Stimulated activated CD4-positive, alpha-beta T cell treated with anti-CD3 and anti-CD28 coated beads, TNF-alpha, amount 100 ng/mL, for 48 hours (primary cell): Measurements from ENCODE around the gene FAM83F.
"Not testable (repeated sequence)": the region's sequence is repeated elsewhere in the genome, so short reads cannot be mapped to it uniquely, and the experiment has no call there.

ENCODE experiments used
- DNase-seq, 3 donors: peaks; one replicate each; pipeline ENCODE4 v3.0.0-alpha.2; 2020; ENCODE audit warnings: low read depth in 3 of 3

Gene FAM83F

GRCh38 chr22:40014667-40015248 lies 20.0 kb downstream of the FAM83F start:
- DNase-seq = no peak

- DNase-seq = no peak
Observed at GRCh38 chr22:40015358-40015976, 20.7 kb downstream of the FAM83F start.

GRCh38 chr22:40018051-40018450 lies 23.3 kb downstream of the FAM83F start:
- DNase-seq = no peak

DNA sequence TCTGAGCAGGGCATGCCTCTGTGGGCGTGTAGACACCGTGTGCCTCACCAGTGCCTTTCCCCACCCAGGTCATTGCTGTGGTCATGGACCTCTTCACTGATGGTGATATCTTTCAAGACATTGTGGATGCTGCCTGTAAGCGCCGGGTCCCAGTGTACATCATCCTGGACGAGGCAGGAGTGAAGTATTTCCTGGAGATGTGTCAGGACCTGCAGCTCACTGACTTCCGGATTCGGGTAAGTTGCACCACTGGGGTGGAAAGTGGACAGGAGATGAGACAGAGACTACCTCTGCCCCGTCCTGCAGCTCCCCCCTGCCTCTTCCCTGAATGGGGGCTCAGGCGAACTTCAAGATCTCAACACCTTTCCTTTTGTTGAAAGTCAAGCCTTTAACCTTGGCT lies 24.3 kb downstream of the FAM83F start:
- no peak for DNase-seq

- DNase-seq = no peak
Observed at GRCh38 chr22:40020956-40021355, 26.2 kb downstream of the FAM83F start.

DNA sequence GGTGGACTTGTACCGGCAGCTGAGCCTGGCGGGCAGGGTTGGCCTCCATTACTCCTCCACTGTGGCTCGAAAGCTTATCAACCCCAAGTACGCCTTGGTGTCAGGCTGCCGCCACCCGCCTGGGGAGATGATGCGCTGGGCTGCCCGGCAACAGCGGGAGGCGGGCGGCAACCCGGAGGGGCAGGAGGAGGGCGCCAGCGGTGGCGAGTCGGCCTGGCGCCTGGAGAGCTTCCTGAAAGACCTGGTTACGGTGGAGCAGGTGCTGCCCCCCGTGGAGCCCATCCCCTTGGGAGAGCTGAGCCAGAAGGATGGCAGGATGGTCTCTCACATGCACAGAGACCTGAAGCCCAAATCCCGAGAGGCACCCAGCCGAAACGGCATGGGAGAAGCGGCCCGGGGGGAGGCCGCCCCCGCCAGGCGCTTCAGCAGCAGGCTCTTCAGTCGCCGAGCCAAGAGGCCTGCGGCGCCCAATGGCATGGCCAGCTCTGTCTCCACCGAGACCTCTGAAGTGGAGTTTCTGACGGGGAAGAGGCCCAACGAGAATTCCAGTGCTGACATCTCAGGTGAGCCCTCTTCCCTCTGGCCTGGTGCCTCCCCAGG lies 26.7 kb downstream of the FAM83F start:
- no peak for DNase-seq

GRCh38 chr22:40022536-40023240 lies 27.9 kb downstream of the FAM83F start:
- no peak for DNase-seq

- DNase-seq = no peak
Observed at GRCh38 chr22:40023341-40023841, 28.6 kb downstream of the FAM83F start.

DNA sequence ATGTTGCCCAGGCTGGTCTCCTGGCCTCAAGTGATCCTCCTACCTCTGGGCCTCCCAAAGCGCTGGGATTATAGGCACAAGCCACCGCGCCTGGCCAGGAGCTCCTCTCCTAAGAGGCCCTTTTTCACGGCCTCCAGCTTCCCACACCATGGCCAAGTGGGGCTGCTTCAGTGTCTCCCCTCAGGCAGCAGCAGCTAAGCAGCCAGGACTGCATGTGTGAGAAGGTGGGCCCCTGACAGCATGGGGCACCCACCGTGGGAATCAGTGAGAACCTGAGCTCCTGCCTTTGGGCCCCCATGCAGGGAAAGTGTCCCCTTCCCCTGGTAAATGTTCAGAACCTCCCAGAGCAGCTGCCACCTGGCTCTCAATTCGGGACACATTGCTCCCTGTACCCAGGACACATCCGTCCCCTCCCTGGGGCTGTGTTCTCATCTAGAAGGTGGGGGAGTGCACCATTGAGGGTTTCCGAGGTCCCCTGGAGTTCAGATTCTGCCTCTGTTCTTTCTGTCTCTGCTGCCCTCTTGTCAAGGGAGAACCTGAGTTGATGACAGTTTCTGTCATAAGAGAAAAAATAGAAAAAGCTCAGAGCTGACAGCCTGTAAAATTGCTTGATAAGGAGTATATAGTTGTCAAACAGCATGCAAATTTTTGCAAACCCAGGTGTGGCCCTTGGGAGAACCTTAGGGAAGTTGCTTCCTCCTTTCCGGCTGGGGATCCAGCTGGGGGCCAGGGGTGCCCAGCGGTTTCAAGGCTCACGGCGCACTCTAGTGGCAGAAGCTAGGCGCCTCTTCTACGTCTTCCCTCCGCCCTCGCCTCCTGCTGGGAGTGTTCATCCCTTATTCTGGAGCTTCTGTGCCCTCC lies 29.7 kb downstream of the FAM83F start:
- DNase-seq = peak in 2 of 3 donors; percentile 38 to 55

GRCh38 chr22:40025062-40025379 lies 30.3 kb downstream of the FAM83F start:
- not testable (repeated sequence) for DNase-seq

DNA sequence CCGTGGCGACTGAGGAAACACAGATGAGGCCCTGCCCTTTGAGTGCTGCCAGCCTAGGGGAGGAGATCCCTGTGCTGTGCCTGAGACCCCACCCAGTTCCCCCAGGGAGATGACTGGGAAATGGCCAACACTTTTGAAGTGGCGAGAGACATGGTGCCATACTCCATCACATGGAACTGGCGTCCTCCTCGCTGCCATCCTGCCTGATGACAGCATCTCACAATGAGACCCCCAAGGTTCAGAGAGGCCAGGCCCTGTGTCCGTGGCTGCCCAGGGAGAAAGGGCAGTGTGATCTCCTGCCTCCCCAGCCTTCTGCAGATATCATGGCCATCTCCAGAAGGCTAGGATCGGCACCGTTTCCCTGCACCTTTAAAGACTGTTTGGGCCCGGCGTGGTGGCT lies 31.1 kb downstream of the FAM83F start:
- no peak for DNase-seq

- DNase-seq = no peak
Observed at GRCh38 chr22:40026641-40027040, 31.9 kb downstream of the FAM83F start.

DNA sequence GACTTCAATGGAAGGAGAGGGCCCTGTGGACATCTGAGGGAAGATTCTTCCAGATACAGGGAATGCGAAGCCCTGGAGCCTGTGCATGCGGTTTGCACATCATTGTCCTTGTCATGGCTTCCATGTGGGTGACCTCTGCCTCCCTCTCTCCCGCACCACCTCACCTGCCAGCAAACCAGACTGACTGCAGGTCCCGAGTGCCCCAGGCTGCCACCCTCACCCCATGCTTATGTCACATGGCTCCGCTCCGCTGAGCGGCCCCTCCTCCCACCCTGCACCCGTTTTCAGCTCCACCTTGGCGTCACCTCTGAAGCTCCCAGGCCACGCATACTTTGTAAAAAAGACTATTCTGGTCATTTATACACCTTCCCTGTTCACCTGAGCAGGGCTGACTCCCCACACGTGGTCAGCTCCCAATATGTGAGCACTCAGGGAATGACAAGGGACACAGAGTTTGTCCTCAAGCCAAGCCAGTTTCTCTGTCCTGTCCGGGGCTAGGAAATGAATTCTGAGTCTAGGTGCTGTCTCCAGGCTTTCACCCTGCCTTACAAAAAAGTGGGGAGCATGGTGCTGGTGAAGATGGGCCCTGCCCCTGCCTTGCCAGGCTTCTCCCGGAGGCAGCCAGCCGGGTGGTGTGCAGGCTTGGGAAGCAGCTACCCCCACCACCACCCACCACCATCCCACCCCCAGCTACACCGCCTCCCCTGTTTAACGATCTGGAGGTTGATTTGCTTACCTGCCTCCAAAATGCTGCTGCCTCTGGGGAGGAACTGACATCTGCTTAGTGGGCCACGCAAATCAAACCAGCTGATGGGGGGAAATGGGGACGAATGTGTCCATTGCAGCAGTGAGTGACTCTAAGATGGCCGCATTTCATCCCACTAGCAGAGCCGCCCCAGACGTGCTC lies 32.7 kb downstream of the FAM83F start:
- DNase-seq = no peak

- no peak for DNase-seq
Observed at GRCh38 chr22:40028098-40028425, 33.3 kb downstream of the FAM83F start.

DNA sequence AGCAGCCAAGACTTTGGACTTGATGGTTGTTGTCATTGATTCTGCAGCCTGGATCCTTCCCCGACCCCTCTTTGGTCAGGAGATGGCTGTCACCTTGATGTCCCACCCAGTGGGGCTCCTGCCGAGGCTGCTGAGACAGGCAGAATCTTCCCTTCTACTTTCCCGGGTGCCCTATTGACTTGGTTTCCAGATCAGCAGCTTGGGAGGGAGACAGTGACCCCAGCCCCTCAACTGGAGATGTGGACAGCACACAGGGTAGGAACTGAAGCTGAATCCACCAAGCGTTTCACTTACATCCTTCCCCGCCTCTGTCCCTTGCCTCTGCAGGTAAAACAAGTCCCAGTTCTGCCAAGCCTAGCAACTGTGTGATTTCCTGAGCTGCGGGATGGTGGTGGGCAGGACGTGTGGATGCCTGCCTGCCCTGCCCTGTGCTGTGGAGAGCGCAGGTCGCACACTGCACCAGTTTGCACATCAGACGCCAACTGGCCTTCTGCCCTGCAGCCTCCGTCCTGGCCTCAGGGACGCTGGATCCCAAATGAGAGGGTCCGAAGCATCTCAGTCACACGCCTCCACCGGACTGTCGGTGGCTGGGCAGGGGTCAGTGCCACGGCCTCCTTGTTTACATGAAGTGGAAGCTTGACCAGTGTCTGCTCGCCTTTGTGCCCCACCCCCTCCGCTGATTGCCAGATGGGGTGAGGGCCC lies 34.6 kb downstream of the FAM83F start:
- no peak for DNase-seq

DNA sequence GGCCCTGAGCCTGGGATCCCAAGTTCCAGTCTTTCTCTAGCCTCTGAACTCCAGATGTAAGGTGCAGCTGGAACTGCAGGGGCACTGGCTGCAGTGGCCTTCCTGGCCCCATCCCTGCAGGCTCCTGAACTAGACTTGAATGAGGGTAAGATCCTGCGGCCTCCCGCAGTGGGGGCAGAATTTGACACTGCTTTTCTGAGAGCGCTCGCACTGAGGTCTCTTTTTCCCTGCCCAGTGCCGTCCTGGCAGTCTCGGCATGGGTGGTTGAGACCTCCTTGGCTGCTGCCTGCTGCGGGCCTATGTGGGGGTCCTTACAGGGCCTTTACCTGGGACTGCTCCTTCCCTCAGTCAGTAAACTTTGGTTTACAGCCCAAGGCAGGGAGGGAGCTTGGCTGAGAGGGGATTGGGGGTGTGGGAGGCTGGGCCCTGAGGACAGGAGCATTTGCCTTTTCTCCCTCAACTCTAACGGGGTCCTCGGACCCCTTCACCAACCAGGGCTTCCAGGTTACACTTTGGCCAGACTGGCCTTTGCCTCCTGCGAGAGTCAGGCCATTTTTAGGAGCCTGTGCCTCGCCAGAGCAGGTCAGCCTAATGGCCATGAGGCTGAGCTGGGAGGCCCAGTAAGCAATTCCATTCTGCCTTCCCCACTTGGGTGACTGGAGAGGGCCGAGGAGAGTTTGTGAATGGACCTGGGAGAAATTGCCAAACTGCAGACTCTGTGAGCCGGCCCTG lies 35.4 kb downstream of the FAM83F start:
- no peak for DNase-seq

GRCh38 chr22:40030758-40031095 lies 36.0 kb downstream of the FAM83F start:
- no peak for DNase-seq

GRCh38 chr22:40031766-40032470 lies 37.2 kb downstream of the FAM83F start:
- DNase-seq = no peak
